ENCODE data around the gene CNDP2. TPM values are rescaled to one million over a fixed set of nuclear protein-coding genes. Genes with fewer than 3 reads are reported as not detected.
A peak's percentile ranks its signal among the peaks of the same experiment; 100 is the strongest.

Gene CNDP2
- total and polyA plus RNA-seq, 2 of the 13 experiments (the other 11 are each of a cell fraction or from before 2014, with no cell fraction given), result 64.7 to 80.8 TPM

- POLR2A ChIA-PET, result no interaction called here
- WGBS (ENCODE audit: low lambda C conversion rate), result 93% methylated on average over 23 of the region's 23 CpGs
- no peak for FAIRE-seq
Observed at GRCh38 chr18:74507097-74507881, 11.1 kb downstream of the CNDP2 start.

GRCh38 chr18:74507927-74508326 is 11.8 kb downstream of the CNDP2 start:
- POLR2A ChIA-PET, result no interaction called here
- 94% methylated on average over 11 of the region's 14 CpGs for WGBS (ENCODE audit: low lambda C conversion rate)
- Histone ChIP-seq H3K36me3 (replicated peaks in 1 of 2; ENCODE audit: control insufficient read depth in 1 of 2, insufficient read depth in 2 of 2, low read length in 2 of 2) (peaks cover 34 to 83% of the 10 kb centered on the region in 2 experiments), H3K4me1 (ENCODE audit: insufficient read depth, low read length) (peaks cover 10% of the 10 kb centered on the region), H3K79me2 (ENCODE audit: insufficient read depth, low read length) (no peaks in the 10 kb centered on the region), H3K4me3 (replicated peaks in 1 of 3; ENCODE audit: insufficient read depth in 1 of 3, low read depth in 2 of 3, low read length in 3 of 3) (no peak overlapping the region), H2AFZ (ENCODE audit: low read length) (no peak overlapping the region), H4K20me1 (ENCODE audit: insufficient read depth, low read length) (no peaks in the 10 kb centered on the region), H3K27ac (ENCODE audit: extremely low read length, insufficient read depth, low read length) (no peak overlapping the region), H3K4me2 (ENCODE audit: low read depth, low read length) (no peak overlapping the region), H3K9ac (ENCODE audit: insufficient read depth, low read depth, low read length) (no peak overlapping the region), H3K9me3 (ENCODE audit: low read length) (no peaks in the 10 kb centered on the region), H3K27me3 (ENCODE audit: control insufficient read depth in 1 of 2, insufficient read depth in 2 of 2, low read length in 2 of 2) (no peaks in the 10 kb centered on the region)
- TF ChIP-seq IKZF1 (IDR thresholded peaks at IDR 0.05) (no peak), MLXIP (CRISPR knock-in tag; IDR thresholded peaks at IDR 0.05; ENCODE audit: borderline replicate concordance) (no peak), CCDC6 (CRISPR knock-in tag; IDR thresholded peaks at IDR 0.05) (no peak), KAT2B (IDR thresholded peaks at IDR 0.05; ENCODE audit: borderline replicate concordance, low read depth, low read length) (no peak), KLF12 (CRISPR knock-in tag; IDR thresholded peaks at IDR 0.05; ENCODE audit: borderline replicate concordance) (no peak), ZUFSP (CRISPR knock-in tag; IDR thresholded peaks at IDR 0.05; ENCODE audit: borderline replicate concordance) (no peak)
- intact Hi-C loops (cut with micrococcal nuclease; ENCODE audit: unreplicated experiment), result no loop called here
- in situ Hi-C loops (cut with HindIII; ENCODE audit: extremely low pct_ligation_motif_present, low pct_unique_long_range_greater_than_20kb), result no loop called here
- BruUV-seq (replicated peaks), result no TSS peak
- ATAC-seq (no peak), DNase-seq (ENCODE audit: low spot score) (no peak), FAIRE-seq (no peak)
- CTCF ChIA-PET (ENCODE audit: low intra/inter-chr PET ratio, low total read pairs), result no interaction called here

More at GRCh38 chr18:74507097-74507881, 11.1 kb downstream of the CNDP2 start:
- DNase-seq (ENCODE audit: low spot score) (no peak), ATAC-seq (no peak)
- no peaks in the 10 kb centered on the region for H3K27me3 ChIP-seq (ENCODE audit: control insufficient read depth in 1 of 2, insufficient read depth in 2 of 2, low read length in 2 of 2)
- no TSS peak for BruUV-seq (replicated peaks)
- intact Hi-C loops (cut with micrococcal nuclease; ENCODE audit: unreplicated experiment), result no loop called here
- CTCF ChIA-PET (ENCODE audit: low intra/inter-chr PET ratio, low total read pairs), result no interaction called here
- H4K20me1 ChIP-seq (ENCODE audit: insufficient read depth, low read length), result no peaks in the 10 kb centered on the region
- no peak overlapping the region for H3K4me2 ChIP-seq (ENCODE audit: low read depth, low read length)
- H3K79me2 ChIP-seq (ENCODE audit: insufficient read depth, low read length), result no peaks in the 10 kb centered on the region
- no peaks in the 10 kb centered on the region for H3K9me3 ChIP-seq (ENCODE audit: low read length)
- TF ChIP-seq SP1 (IDR thresholded peaks at IDR 0.05) (no peak), SP1 (CRISPR knock-in tag; IDR thresholded peaks at IDR 0.05) (no peak), ZNF367 (CRISPR knock-in tag; IDR thresholded peaks at IDR 0.05; ENCODE audit: borderline replicate concordance) (no peak), ZC3H13 (CRISPR knock-in tag; IDR thresholded peaks at IDR 0.05) (no peak), ZNF549 (CRISPR knock-in tag; IDR thresholded peaks at IDR 0.05) (no peak), TBP (CRISPR knock-in tag; IDR thresholded peaks at IDR 0.05) (no peak), ZNF614 (CRISPR knock-in tag; IDR thresholded peaks at IDR 0.05; ENCODE audit: borderline replicate concordance) (no peak), CHD2 (IDR thresholded peaks at IDR 0.05; ENCODE audit: low read depth, low read length) (no peak), ZNF33B (CRISPR knock-in tag; IDR thresholded peaks at IDR 0.05) (no peak), RBM22 (optimal IDR thresholded peaks at IDR 0.05; ENCODE audit: low read length) (peak; percentile 31)
- peaks cover 10% of the 10 kb centered on the region for H3K4me1 ChIP-seq (ENCODE audit: insufficient read depth, low read length)
- in situ Hi-C loops (cut with HindIII; ENCODE audit: extremely low pct_ligation_motif_present, low pct_unique_long_range_greater_than_20kb), result no loop called here
- H2AFZ ChIP-seq (ENCODE audit: low read length), result no peak overlapping the region
- H3K4me3 ChIP-seq (replicated peaks in 1 of 3; ENCODE audit: insufficient read depth in 1 of 3, low read depth in 2 of 3, low read length in 3 of 3), result no peak overlapping the region
- H3K36me3 ChIP-seq (replicated peaks in 1 of 2; ENCODE audit: control insufficient read depth in 1 of 2, insufficient read depth in 2 of 2, low read length in 2 of 2), result peaks cover 32 to 83% of the 10 kb centered on the region in 2 experiments
- no peak overlapping the region for H3K27ac ChIP-seq (ENCODE audit: extremely low read length, insufficient read depth, low read length)
- no peak overlapping the region for H3K9ac ChIP-seq (ENCODE audit: insufficient read depth, low read depth, low read length)

Data from HepG2 (cell line).